ENCODE data around the gene ARAP3.

- no peak for TF ChIP-seq CTCF (IDR thresholded peaks at IDR 0.05)
- no peak for TF ChIP-seq ZFX (IDR thresholded peaks at IDR 0.05; ENCODE audit: borderline replicate concordance)
Observed at GRCh38 chr5:141665995-141666940, 15.8 kb downstream of the ARAP3 start.

Measured in 22Rv1 (cell line).